HG03135 (cell line): ENCODE measurements around the gene CYSLTR2.
"Not testable (repeated sequence)": the region's sequence is repeated elsewhere in the genome, so short reads cannot be mapped to it uniquely, and the experiment has no call there.

Experiments used
- ATAC-seq: cut with Tn5 transposase; IDR thresholded peaks from one replicate; pipeline ENCODE4 v1.9.1; 2021; ENCODE audit warnings: mild to moderate bottlenecking, moderate library complexity; ENCODE audit not compliant: unreplicated experiment

The CYSLTR2 gene

GRCh38 chr13:48686636-48687210 is 33.0 kb downstream of the CYSLTR2 start:
- ATAC-seq, result no peak

DNA sequence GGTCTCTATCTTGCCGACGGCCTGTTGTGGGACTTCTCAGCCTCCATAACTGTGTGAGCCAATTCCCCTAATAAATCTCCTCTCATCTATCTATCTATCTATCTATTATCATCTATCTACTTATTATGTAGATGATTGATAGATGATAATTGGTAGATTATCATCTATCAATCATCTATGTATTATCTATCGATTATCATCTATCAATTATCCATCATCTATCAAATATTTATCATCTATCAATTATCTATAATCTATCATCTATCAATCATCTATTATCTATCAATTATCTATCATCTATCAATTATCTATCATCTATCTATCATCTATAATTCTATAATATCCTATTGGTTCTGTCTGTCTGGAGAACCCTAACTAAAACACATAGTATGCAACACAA is 33.5 kb downstream of the CYSLTR2 start:
- ATAC-seq, result no peak

GRCh38 chr13:48693998-48694397 is 40.3 kb downstream of the CYSLTR2 start:
- no peak for ATAC-seq

DNA sequence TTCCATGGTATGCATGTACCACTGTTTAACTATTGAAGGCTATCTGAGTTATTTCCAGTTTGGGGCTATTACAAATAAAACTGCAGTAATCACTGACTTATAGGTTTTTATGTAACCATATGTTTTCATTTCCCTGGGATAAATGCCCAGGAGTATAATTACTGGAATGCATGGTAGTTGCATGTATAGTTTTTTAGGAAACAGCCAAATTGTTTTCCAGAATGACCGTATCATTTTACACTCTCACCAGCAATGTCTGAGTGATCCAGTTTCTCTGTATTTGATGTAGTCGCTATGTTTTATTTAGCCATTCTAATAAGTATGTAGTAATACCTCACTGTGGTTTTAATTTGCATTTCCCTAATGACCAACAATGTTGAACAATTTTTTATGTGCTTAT is 42.0 kb downstream of the CYSLTR2 start:
- no peak for ATAC-seq

DNA sequence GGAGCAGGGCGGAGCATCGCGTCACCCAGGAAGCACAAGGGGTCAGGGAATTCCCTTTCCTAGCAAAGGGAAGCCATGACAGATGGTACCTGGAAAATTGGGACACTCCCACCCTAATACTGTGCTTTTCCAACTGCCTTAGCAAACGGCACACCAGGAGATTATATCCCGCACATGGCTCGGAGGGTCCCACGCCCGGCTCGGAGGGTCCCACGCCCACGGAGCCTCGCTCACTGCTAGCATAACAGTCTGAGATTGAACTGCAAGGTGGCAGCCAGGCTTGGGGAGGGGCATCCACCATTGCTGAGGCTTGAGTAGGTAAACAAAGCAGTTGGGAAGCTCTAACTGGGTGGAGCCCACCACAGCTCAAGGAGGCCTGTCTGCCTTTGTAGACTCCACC is 42.9 kb downstream of the CYSLTR2 start:
- not testable (repeated sequence) for ATAC-seq

DNA sequence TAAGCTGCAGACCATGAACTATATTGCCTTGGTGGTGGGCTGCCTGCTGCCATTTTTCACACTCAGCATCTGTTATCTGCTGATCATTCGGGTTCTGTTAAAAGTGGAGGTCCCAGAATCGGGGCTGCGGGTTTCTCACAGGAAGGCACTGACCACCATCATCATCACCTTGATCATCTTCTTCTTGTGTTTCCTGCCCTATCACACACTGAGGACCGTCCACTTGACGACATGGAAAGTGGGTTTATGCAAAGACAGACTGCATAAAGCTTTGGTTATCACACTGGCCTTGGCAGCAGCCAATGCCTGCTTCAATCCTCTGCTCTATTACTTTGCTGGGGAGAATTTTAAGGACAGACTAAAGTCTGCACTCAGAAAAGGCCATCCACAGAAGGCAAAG is 53.7 kb downstream of the CYSLTR2 start:
- ATAC-seq, result no peak

GRCh38 chr13:48708764-48709163 is 55.0 kb downstream of the CYSLTR2 start:
- no peak for ATAC-seq

DNA sequence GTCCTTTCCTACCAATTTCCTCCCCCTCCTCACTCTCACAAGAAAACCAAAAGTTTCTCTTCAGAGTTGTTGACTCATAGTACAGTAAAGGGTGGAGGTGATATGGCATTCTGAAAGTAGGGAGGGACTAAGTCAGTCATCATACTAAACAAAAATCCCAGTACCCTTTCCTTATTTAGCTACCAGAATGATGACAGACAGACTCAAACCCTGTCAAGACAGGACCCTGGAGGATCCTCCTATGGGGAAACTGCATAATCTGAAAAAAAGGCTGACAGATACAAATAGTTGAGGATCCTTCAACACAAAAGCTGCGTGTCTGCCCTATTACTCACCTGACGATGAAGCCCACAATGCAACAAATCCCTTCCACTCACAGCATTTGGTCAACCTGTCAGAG is 55.5 kb downstream of the CYSLTR2 start:
- no peak for ATAC-seq

- no peak for ATAC-seq
Observed at GRCh38 chr13:48710160-48710559, 56.4 kb downstream of the CYSLTR2 start.

- no peak for ATAC-seq
Observed at GRCh38 chr13:48712141-48712540, 58.4 kb downstream of the CYSLTR2 start.

- no peak for ATAC-seq
Observed at GRCh38 chr13:48715977-48716376, 62.2 kb downstream of the CYSLTR2 start.

DNA sequence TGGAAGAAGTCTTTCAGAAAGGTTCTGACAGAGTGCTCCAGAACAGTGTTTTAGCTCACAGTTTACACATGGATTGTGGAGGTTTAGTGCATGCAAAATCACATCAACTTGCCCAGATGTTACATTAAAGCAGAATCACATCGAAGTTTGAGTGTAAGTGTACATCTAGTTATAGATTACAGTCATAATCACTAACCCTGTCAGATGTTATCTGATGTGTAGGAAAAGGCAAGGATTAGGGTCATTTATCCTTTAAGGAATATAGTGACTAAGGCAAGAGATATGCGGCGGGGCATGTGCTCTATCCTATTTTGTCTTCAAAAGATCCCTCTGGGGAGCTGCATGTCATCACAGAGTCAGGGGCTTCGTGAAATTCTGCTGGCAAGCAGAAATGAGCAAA is 66.9 kb downstream of the CYSLTR2 start:
- no peak for ATAC-seq

DNA sequence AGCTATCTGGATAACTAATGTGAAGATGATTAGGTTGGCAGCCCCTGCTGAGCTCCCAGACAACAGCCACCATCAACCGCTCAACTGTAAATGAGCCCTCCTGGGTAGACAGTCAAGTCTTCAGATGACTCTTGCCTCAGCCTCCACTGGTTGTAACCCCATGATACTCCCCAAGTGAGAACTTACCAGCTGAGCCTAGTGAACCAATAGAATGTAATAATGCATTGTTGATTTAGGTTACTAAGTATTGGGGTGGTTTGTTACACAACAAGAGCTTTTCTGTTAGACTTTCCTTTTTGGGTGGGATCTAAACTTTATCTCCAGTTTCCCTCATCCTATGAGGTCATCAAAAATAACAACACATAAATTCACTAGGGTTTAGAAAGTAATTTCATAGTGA is 69.4 kb downstream of the CYSLTR2 start:
- no peak for ATAC-seq

- ATAC-seq, result no peak
Observed at GRCh38 chr13:48725271-48725670, 71.5 kb downstream of the CYSLTR2 start.

- ATAC-seq, result no peak
Observed at GRCh38 chr13:48726711-48727110, 73.0 kb downstream of the CYSLTR2 start.

DNA sequence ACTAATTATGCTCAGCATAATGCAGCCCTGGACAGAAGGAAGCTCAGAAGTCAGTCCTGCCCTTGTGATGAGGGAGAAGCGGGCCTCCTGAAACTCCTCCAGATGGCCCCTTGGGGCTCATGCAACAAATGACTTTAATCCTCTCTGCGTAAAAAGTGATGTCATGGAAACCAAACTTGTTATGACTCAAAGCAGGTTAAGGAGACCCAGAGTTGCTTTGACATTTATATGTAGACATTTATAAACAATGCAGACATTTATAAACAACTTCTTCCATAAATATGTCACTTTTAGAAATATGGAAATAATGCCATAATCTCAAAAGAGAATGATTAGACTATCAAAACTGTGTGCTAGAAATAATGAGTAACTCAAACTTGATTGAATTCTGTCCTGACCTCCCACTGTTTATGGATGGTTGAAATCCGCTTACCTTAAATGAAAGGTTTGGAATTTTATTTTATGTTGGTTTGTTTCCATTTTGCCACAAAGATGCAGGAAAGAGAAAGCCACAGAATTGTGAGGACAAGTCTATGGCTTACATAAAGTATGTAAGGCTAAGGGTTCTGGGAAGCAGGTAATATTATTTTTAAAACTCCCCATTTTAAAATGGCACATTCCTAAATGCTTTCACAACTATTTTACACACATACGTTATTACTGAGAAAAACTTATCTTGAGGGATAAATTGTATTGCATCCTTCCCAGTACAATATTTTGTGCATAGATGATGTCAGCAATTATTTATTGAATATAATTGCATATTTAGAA is 73.7 kb downstream of the CYSLTR2 start:
- no peak for ATAC-seq

DNA sequence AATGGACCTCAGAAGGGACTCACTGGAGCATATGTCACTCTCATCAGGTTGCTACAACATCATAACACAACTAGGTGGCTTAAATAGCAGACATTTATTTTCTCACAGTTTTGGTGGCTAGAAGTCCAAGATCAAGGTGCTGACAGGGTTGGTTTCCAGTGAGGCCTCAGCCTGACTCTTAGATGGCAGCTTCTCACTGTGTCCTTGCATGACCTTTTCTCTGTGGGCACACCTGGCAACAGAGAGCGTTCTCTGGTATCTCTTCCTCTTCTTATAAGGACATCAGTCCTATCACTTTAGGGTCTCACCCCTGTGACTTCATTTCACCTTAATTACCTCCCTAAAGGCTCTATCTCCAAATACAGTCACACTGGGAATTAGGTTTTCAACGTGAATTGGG is 74.5 kb downstream of the CYSLTR2 start:
- ATAC-seq, result no peak

GRCh38 chr13:48728876-48729275 is 75.1 kb downstream of the CYSLTR2 start:
- no peak for ATAC-seq

DNA sequence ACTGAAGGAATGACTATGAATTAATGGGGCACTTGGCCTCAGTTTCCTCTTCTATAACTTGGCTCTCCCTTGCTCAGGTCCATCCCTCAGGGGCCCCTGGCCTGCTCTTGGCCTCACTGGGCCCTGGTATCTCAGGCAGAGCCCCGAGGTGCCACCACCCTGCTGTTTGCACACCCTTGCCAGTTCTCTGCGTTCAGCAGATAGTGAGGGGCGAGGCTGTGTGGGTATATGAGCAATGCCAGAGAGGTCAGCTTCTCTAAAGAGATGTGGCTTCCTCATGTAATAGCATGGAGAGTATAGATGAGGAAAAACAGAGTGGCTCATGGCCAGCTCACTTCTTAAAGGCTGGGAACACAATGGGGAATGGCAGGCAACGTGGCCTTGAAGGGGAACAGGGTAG is 76.1 kb downstream of the CYSLTR2 start:
- no peak for ATAC-seq

- no peak for ATAC-seq
Observed at GRCh38 chr13:48731001-48731658, 77.4 kb downstream of the CYSLTR2 start.

GRCh38 chr13:48731957-48732569 is 78.3 kb downstream of the CYSLTR2 start:
- no peak for ATAC-seq
